ENCODE results near the gene FOXRED2.

DNA sequence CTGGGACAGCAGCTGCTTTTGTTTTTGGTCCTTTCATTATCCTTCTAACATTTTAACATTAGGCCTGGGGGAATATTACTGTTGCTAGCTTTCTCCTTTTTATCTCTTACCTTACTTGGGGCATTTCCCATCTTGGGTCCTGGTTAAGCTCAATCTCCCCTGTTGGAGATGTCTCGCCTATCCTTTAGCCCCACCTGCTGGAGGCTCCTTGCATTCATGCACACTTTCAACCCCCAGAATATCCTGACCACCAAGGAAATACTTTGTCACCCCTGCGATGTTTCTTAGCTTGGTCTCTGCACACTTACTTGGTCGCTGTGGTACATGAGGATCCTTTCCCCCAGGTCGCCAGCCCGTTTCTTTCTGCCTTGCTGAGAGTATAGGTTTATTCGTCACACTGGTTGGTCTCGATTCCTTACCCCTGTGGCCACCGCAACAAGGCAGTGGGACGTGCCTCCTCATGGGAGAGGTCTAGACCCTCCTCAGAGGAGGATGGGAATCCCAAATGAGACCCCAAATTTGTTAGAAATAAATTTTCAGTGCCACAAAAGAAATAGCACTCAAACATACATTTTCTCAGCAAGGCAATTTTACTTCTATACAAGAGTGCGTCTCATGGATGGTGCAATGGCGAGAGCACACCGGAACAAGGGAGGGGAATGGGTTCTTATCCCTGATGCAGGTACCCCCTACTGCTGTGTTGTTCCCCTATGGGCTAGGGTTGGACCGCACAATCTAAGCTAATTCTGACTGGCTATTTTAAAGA is 20.0 kb downstream of the FOXRED2 start:
- TF ChIP-seq, protein P1, sequence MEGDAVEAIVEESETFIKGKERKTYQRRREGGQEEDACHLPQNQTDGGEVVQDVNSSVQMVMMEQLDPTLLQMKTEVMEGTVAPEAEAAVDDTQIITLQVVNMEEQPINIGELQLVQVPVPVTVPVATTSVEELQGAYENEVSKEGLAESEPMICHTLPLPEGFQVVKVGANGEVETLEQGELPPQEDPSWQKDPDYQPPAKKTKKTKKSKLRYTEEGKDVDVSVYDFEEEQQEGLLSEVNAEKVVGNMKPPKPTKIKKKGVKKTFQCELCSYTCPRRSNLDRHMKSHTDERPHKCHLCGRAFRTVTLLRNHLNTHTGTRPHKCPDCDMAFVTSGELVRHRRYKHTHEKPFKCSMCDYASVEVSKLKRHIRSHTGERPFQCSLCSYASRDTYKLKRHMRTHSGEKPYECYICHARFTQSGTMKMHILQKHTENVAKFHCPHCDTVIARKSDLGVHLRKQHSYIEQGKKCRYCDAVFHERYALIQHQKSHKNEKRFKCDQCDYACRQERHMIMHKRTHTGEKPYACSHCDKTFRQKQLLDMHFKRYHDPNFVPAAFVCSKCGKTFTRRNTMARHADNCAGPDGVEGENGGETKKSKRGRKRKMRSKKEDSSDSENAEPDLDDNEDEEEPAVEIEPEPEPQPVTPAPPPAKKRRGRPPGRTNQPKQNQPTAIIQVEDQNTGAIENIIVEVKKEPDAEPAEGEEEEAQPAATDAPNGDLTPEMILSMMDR (IDR thresholded peaks at IDR 0.05; ENCODE audit: poor library complexity, severe bottlenecking): peak; percentile 66
- TF ChIP-seq EP300 (conservative IDR thresholded peaks at IDR 0.05; ENCODE audit: poor library complexity, severe bottlenecking): no peak
- no peak for TF ChIP-seq EZH2 (IDR thresholded peaks at IDR 0.05; ENCODE audit: borderline replicate concordance, insufficient read depth, low read length, poor library complexity, severe bottlenecking)
- TF ChIP-seq TAF1 (IDR thresholded peaks at IDR 0.05; ENCODE audit: low read depth): no peak

Data from neural cell (in vitro differentiated cells).